Keratinocyte (primary cell): ENCODE measurements around the gene IL3. TPM values are rescaled to one million over a fixed set of nuclear protein-coding genes. Genes with fewer than 3 reads are reported as not detected.

Experiments used
- DNase-seq: peaks from one replicate; pipeline ENCODE4 v3.0.0-alpha.2; 2011; ENCODE audit warnings: low read depth, missing footprints, low spot score
- FAIRE-seq: peaks from 2 replicates; lab custom pipeline; 2011; peaks lifted over from hg19 to GRCh38; lab: Jason Lieb, UNC
- H2AFZ ChIP-seq: 2 replicates; pipeline ENCODE4 v1.6.0; 2012; ENCODE audit warnings: low read length, control low read depth, inconsistent platforms; ENCODE audit not compliant: control insufficient read depth
- H3K27ac ChIP-seq: 2 replicates; pipeline ENCODE4 v1.5.1; 2011; ENCODE audit warnings: low read length; ENCODE audit not compliant: control insufficient read depth, insufficient read depth
- H3K27me3 ChIP-seq: 3 replicates; pipeline ENCODE4 v1.6.0; 2011; ENCODE audit warnings: low read length; ENCODE audit not compliant: control insufficient read depth, insufficient read depth; ENCODE audit errors: extremely low read depth
- H3K36me3 ChIP-seq, 2 experiments: 2 replicates in 1 of 2; 3 replicates in 1 of 2; pipeline ENCODE4 v1.5.1; 2011; ENCODE audit warnings: low read length in 2 of 2, mild to moderate bottlenecking in 1 of 2; ENCODE audit not compliant: control insufficient read depth in 2 of 2, insufficient read depth in 2 of 2; ENCODE audit errors: extremely low read depth in 1 of 2
- H3K4me1 ChIP-seq: 3 replicates; pipeline ENCODE4 v1.5.1; 2011; ENCODE audit warnings: low read length; ENCODE audit not compliant: control insufficient read depth, insufficient read depth; ENCODE audit errors: extremely low read depth
- H3K4me2 ChIP-seq: 3 replicates; pipeline ENCODE4 v1.6.0; 2011; ENCODE audit warnings: low read depth, low read length; ENCODE audit not compliant: control insufficient read depth, insufficient read depth; ENCODE audit errors: extremely low read depth
- H3K4me3 ChIP-seq, 3 experiments: fragments of 200-600 bp in 1 of 3; sonication (generic) in 1 of 3; 2 replicates in 2 of 3; 3 replicates in 1 of 3; pipeline ENCODE4 v1.5.1; 2011 to 2016; ENCODE audit warnings: low read length in 3 of 3, mild to moderate bottlenecking in 3 of 3, control low read depth in 2 of 3, inconsistent platforms in 1 of 3, low read depth in 1 of 3, mixed read lengths in 1 of 3, mixed run types in 1 of 3, moderate library complexity in 1 of 3; ENCODE audit not compliant: control insufficient read depth in 2 of 3, insufficient read depth in 2 of 3; ENCODE audit errors: extremely low read depth in 1 of 3
- H3K79me2 ChIP-seq: 2 replicates; pipeline ENCODE4 v1.6.0; 2012; ENCODE audit warnings: low read length; ENCODE audit not compliant: control insufficient read depth, insufficient read depth
- H3K9ac ChIP-seq: 3 replicates; pipeline ENCODE4 v1.6.0; 2011; ENCODE audit warnings: low read length; ENCODE audit not compliant: control insufficient read depth, insufficient read depth; ENCODE audit errors: extremely low read depth
- H3K9me1 ChIP-seq: 3 replicates; pipeline ENCODE4 v1.6.0; 2011; ENCODE audit warnings: low read length; ENCODE audit not compliant: control insufficient read depth, insufficient read depth; ENCODE audit errors: extremely low read depth
- H3K9me3 ChIP-seq: 2 replicates; pipeline ENCODE4 v1.5.1; 2012; ENCODE audit warnings: low read depth, low read length; ENCODE audit not compliant: control insufficient read depth
- H4K20me1 ChIP-seq: 3 replicates; pipeline ENCODE4 v1.6.0; 2011; ENCODE audit warnings: low read length; ENCODE audit not compliant: control insufficient read depth, insufficient read depth; ENCODE audit errors: extremely low read depth
- CTCF ChIP-seq, 3 experiments: IDR thresholded peaks in 1 of 3; conservative IDR thresholded peaks in 1 of 3; optimal IDR thresholded peaks in 1 of 3; 2 replicates in 2 of 3; 3 replicates in 1 of 3; pipeline versions ENCODE3 to v1.5.1; 2011; ENCODE audit warnings: low read length in 3 of 3, mild to moderate bottlenecking in 3 of 3, moderate library complexity in 2 of 3, control low read depth in 1 of 3, inconsistent platforms in 1 of 3; ENCODE audit not compliant: insufficient read depth in 2 of 3; ENCODE audit errors: extremely low read depth in 1 of 3
- EZH2 ChIP-seq: IDR thresholded peaks from one replicate; pipeline ENCODE4 v1.6.1; 2012; ENCODE audit warnings: inconsistent platforms, mild to moderate bottlenecking, low read length, moderate library complexity
- dilution Hi-C: fragments of 300-500 bp; cut with MboI; formaldehyde crosslinking; loops from one replicate; pipeline ENCODE4 v1.7.0; 2020; ENCODE audit warnings: low sequenced_read_pairs; ENCODE audit not compliant: extremely low pct_ligation_motif_present
- polyA plus RNA-seq, 5 experiments: library from polyadenylated mRNA; depleted of rRNA in 3 of 5; stranded (reverse) in 3 of 5; stranded (forward) in 1 of 5; unstranded in 1 of 5; fragments of >200 nt; gene quantifications; 1 replicate in 1 of 5; 2 replicates in 3 of 5; 3 replicates in 1 of 5; pipeline versions ENCODE4 v1.2.1 to v1.2.3, GENCODE V29; 2011 to 2012; ENCODE audit warnings: missing spikeins in 2 of 5, low read depth in 1 of 5, low replicate concordance in 1 of 5

The IL3 gene
- polyA plus RNA-seq, 1 donor (not counting 4 experiments of a cell fraction or from before 2014, with no cell fraction given), result not detected

GRCh38 chr5:132082329-132083023 is 22.0 kb downstream of the IL3 start:
- Histone ChIP-seq H3K4me2 (no peak overlapping the region), H3K27me3 (no peaks in the 10 kb centered on the region), H3K4me1 (peaks cover 19% of the 10 kb centered on the region), H3K4me3 (no peak overlapping the region), H3K36me3 (no peaks in the 10 kb centered on the region), H2AFZ (no peak overlapping the region), H3K27ac (no peak overlapping the region), H4K20me1 (no peaks in the 10 kb centered on the region), H3K79me2 (no peaks in the 10 kb centered on the region), H3K9me1 (no peaks in the 10 kb centered on the region), H3K9me3 (no peaks in the 10 kb centered on the region), H3K9ac (no peak overlapping the region)
- dilution Hi-C loops, result no loop called here
- DNase-seq (no peak), FAIRE-seq (no peak)
- TF ChIP-seq EZH2 (no peak), CTCF (optimal IDR thresholded peaks at IDR 0.05 in 1 of 3, IDR thresholded peaks at IDR 0.05 in 1 of 3, conservative IDR thresholded peaks at IDR 0.05 in 1 of 3; ENCODE audit: extremely low read depth in 1 of 3, insufficient read depth in 2 of 3, low read length in 3 of 3) (no peak)

DNA sequence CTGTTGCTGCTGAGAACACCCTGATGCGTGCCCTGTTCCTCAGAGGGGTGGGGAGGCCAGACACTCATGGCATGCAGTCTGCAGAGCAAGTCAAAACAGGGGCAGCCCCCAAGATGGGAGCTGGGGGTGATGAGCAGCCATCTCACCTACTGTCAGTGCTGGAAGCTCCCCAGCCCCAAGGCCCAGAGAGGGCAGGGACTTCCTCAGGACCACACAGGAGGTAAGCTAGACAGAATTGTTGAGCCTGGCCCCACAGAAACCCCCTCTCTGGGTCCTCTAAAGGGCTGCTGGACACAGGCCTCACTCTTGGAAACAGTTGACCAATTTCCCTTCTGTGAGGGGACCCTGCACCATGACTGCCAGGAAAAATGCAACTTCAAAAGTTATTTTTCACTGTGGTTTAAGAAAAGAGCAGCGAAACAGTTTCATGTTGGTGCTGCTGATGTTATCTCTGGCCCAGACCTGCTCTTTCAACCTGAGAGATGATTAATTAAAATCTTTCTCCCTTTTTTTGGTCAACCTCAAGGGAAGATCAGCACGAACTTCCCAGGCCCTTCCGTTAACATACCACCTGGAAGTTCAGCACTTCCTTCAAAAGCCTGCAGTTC is 22.7 kb downstream of the IL3 start:
- dilution Hi-C loops, result no loop called here
- H4K20me1 ChIP-seq, result no peaks in the 10 kb centered on the region
- no peak for FAIRE-seq

More for the DNA sequence above, 22.7 kb downstream of the IL3 start:
- H3K4me3 ChIP-seq, result no peak overlapping the region
- H3K79me2 ChIP-seq, result no peaks in the 10 kb centered on the region
- H2AFZ ChIP-seq, result no peak overlapping the region
- no peak overlapping the region for H3K9ac ChIP-seq
- no peaks in the 10 kb centered on the region for H3K36me3 ChIP-seq
- H3K9me1 ChIP-seq, result no peaks in the 10 kb centered on the region
- DNase-seq, result no peak
- H3K27ac ChIP-seq, result no peak overlapping the region
- peaks cover 19% of the 10 kb centered on the region for H3K4me1 ChIP-seq
- no peaks in the 10 kb centered on the region for H3K9me3 ChIP-seq
- TF ChIP-seq EZH2, result no peak
- no peak for TF ChIP-seq CTCF (optimal IDR thresholded peaks at IDR 0.05 in 1 of 3, IDR thresholded peaks at IDR 0.05 in 1 of 3, conservative IDR thresholded peaks at IDR 0.05 in 1 of 3; ENCODE audit: extremely low read depth in 1 of 3, insufficient read depth in 2 of 3, low read length in 3 of 3)
- H3K27me3 ChIP-seq, result peaks cover 2% of the 10 kb centered on the region
- no peak overlapping the region for H3K4me2 ChIP-seq
